Measurements from ENCODE around the gene NR0B1. TPM values are rescaled to one million over a fixed set of nuclear protein-coding genes. Genes with fewer than 3 reads are reported as not detected.
A peak's percentile ranks its signal among the peaks of the same experiment; 100 is the strongest.

The NR0B1 gene
- total RNA-seq, 1 experiment from 2014 or later = not detected

DNA sequence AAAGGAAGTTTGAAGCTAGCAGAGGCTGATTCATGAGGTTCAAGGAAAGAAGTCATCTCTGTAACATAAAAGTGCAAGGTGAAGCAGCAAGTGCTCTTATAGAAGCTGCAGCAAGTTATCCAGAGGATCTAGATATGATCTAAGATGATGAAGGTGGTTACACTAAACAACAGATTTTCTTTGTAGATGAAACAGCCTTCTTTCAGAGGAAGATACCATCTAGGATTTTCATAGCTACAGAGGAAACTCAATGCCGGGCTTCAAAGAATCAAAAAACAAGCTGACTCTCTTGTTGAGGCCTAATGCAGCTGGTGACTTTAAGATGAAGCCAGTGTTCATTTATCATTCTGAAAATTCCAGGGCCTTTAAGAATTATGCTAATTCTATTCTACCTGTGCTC is 28.8 kb downstream of the NR0B1 start:
- Histone ChIP-seq H3K4me1 (no peaks in the 10 kb centered on the region), H3K4me3 (ENCODE audit: low read depth, low read length) (no peak overlapping the region), H3K27me3 (replicated peaks; ENCODE audit: control insufficient read depth, insufficient read depth, low read length) (no peaks in the 10 kb centered on the region), H3K36me3 (ENCODE audit: control insufficient read depth, insufficient read depth, low read length) (no peaks in the 10 kb centered on the region), H3K9me3 (no peaks in the 10 kb centered on the region)
- no peak overlapping the region for H3K4me3 Mint-ChIP-seq (ENCODE audit: unreplicated experiment)
- H3K36me3 Mint-ChIP-seq (ENCODE audit: insufficient read depth, unreplicated experiment) = no peaks in the 10 kb centered on the region
- TF ChIP-seq CTCF (IDR thresholded peaks at IDR 0.05; ENCODE audit: insufficient read depth in 1 of 2, low read depth in 1 of 2, low read length in 1 of 2, severe bottlenecking in 1 of 2, unreplicated experiment in 1 of 2) = no peak
- ChIA-PET CTCF (no interaction called here), POLR2A (no interaction called here)
- intact Hi-C loops (cut with micrococcal nuclease; ENCODE audit: unreplicated experiment) = no loop called here
- no peaks in the 10 kb centered on the region for H3K4me1 Mint-ChIP-seq (ENCODE audit: low read depth, unreplicated experiment)
- no peak overlapping the region for H3K27ac Mint-ChIP-seq (ENCODE audit: unreplicated experiment)
- no peaks in the 10 kb centered on the region for H3K27me3 Mint-ChIP-seq (ENCODE audit: insufficient read depth, unreplicated experiment)
- no peaks in the 10 kb centered on the region for H3K9me3 Mint-ChIP-seq (ENCODE audit: unreplicated experiment)
- DNase-seq = no peak
- no TSS peak for BruUV-seq (replicated peaks)

GRCh38 chrX:30278365-30278764 is 30.8 kb downstream of the NR0B1 start:
- no peak overlapping the region for H3K27ac Mint-ChIP-seq (ENCODE audit: unreplicated experiment)
- no peaks in the 10 kb centered on the region for H3K9me3 Mint-ChIP-seq (ENCODE audit: unreplicated experiment)
- Histone ChIP-seq H3K9me3 (no peaks in the 10 kb centered on the region), H3K4me3 (ENCODE audit: low read depth, low read length) (no peak overlapping the region), H3K4me1 (no peaks in the 10 kb centered on the region), H3K27me3 (replicated peaks; ENCODE audit: control insufficient read depth, insufficient read depth, low read length) (no peaks in the 10 kb centered on the region), H3K36me3 (ENCODE audit: control insufficient read depth, insufficient read depth, low read length) (no peaks in the 10 kb centered on the region)
- intact Hi-C loops (cut with micrococcal nuclease; ENCODE audit: unreplicated experiment) = no loop called here
- H3K27me3 Mint-ChIP-seq (ENCODE audit: insufficient read depth, unreplicated experiment) = no peaks in the 10 kb centered on the region
- POLR2A ChIA-PET = no interaction called here
- CTCF ChIA-PET = no interaction called here
- H3K36me3 Mint-ChIP-seq (ENCODE audit: insufficient read depth, unreplicated experiment) = no peaks in the 10 kb centered on the region
- TF ChIP-seq CTCF (IDR thresholded peaks at IDR 0.05; ENCODE audit: insufficient read depth in 1 of 2, low read depth in 1 of 2, low read length in 1 of 2, severe bottlenecking in 1 of 2, unreplicated experiment in 1 of 2) = no peak
- DNase-seq = no peak
- H3K4me1 Mint-ChIP-seq (ENCODE audit: low read depth, unreplicated experiment) = no peaks in the 10 kb centered on the region
- H3K4me3 Mint-ChIP-seq (ENCODE audit: unreplicated experiment) = no peak overlapping the region
- BruUV-seq (replicated peaks) = no TSS peak

DNA sequence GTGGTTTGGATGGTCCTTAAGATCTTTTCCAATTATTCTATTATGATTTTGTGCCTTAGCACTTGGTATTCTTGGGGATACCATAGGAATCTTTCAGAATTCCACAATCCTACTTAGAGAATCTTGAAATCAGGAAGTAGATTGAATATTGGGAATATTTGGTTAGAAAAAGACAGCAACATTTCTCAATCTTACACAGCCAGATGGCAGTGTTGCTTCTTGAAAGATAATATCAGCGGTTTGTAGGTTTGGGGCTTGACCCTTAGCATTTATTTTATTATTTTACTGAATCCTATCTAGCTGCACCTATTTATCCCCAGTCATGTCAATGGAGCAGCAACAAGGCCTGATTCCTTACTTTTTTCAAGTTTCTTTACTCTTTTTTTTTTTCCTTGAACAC is 33.7 kb downstream of the NR0B1 start:
- CTCF ChIA-PET = no interaction called here
- no peaks in the 10 kb centered on the region for H3K36me3 Mint-ChIP-seq (ENCODE audit: insufficient read depth, unreplicated experiment)

More for the DNA sequence above, 33.7 kb downstream of the NR0B1 start:
- Mint-ChIP-seq H3K9me3 (ENCODE audit: unreplicated experiment) (no peaks in the 10 kb centered on the region), H3K27ac (ENCODE audit: unreplicated experiment) (no peak overlapping the region), H3K4me3 (ENCODE audit: unreplicated experiment) (no peak overlapping the region), H3K4me1 (ENCODE audit: low read depth, unreplicated experiment) (no peaks in the 10 kb centered on the region), H3K27me3 (ENCODE audit: insufficient read depth, unreplicated experiment) (no peaks in the 10 kb centered on the region)
- no peaks in the 10 kb centered on the region for H3K4me1 ChIP-seq
- peak in 1 of 2 experiments; percentile 0 for DNase-seq
- H3K27me3 ChIP-seq (replicated peaks; ENCODE audit: control insufficient read depth, insufficient read depth, low read length) = no peaks in the 10 kb centered on the region
- POLR2A ChIA-PET = no interaction called here
- BruUV-seq (replicated peaks) = no TSS peak
- TF ChIP-seq CTCF (IDR thresholded peaks at IDR 0.05; ENCODE audit: insufficient read depth in 1 of 2, low read depth in 1 of 2, low read length in 1 of 2, severe bottlenecking in 1 of 2, unreplicated experiment in 1 of 2) = peak in 1 of 2 experiments; percentile 15
- intact Hi-C loops (cut with micrococcal nuclease; ENCODE audit: unreplicated experiment) = loop anchor here (1.0 kb wide), 1 partner anchor 229 kb away; no protein-coding TSS in a partner anchor
- no peak overlapping the region for H3K4me3 ChIP-seq (ENCODE audit: low read depth, low read length)
- H3K9me3 ChIP-seq = no peaks in the 10 kb centered on the region
- H3K36me3 ChIP-seq (ENCODE audit: control insufficient read depth, insufficient read depth, low read length) = no peaks in the 10 kb centered on the region

Measured in Caco-2 (cell line).